ENCODE data around the gene RMND5B. TPM values are rescaled to one million over a fixed set of nuclear protein-coding genes. Genes with fewer than 3 reads are reported as not detected.

The RMND5B gene
- total and polyA plus RNA-seq, 4 donors, result 28.2 to 38.9 (median 36.9) TPM

DNA sequence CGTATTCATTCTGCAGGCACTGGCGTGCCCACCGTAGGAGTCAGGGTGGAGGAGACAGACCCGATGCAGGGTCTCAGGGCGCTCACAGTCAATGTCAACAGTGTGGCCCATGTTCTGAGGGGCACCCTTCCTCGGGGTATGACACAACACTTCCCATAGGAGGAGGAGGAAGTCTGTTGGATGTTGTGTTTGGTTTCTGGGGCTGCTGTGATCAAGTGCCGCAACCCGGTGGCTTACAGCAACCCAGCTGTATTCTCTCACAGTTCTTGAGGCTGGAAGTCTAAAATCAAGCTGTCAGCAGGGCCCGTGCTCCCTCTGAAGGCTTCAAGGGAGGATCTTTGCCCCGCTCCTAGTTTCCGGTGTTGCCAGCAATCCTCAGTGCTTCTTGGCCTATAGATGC lies 67.9 kb downstream of the RMND5B start:
- Histone ChIP-seq H3K9me3 (ENCODE audit: control insufficient read depth, low read length) (no peaks in the 10 kb centered on the region), H3K4me3 (ENCODE audit: low read length in 2 of 2) (no peak overlapping the region), H3K27ac (ENCODE audit: low read depth in 1 of 2, low read length in 2 of 2) (no peak overlapping the region), H3K4me1 (ENCODE audit: control insufficient read depth in 1 of 2, insufficient read depth in 2 of 2, low read length in 2 of 2) (no peaks in the 10 kb centered on the region), H3K27me3 (ENCODE audit: control insufficient read depth in 1 of 2, insufficient read depth in 2 of 2, low read length in 1 of 2) (no peaks in the 10 kb centered on the region), H3K36me3 (ENCODE audit: control insufficient read depth in 1 of 2, insufficient read depth in 2 of 2, low read length in 1 of 2) (no peaks in the 10 kb centered on the region)
- ATAC-seq (ENCODE audit: low FRiP score), result no peak
- 87 to 88% methylated on average over 10 to 11 of the region's 11 CpGs for WGBS, 2 donors
- no peak for DNase-seq
- intact Hi-C loops (cut with DNase I), result no loop called here

DNA sequence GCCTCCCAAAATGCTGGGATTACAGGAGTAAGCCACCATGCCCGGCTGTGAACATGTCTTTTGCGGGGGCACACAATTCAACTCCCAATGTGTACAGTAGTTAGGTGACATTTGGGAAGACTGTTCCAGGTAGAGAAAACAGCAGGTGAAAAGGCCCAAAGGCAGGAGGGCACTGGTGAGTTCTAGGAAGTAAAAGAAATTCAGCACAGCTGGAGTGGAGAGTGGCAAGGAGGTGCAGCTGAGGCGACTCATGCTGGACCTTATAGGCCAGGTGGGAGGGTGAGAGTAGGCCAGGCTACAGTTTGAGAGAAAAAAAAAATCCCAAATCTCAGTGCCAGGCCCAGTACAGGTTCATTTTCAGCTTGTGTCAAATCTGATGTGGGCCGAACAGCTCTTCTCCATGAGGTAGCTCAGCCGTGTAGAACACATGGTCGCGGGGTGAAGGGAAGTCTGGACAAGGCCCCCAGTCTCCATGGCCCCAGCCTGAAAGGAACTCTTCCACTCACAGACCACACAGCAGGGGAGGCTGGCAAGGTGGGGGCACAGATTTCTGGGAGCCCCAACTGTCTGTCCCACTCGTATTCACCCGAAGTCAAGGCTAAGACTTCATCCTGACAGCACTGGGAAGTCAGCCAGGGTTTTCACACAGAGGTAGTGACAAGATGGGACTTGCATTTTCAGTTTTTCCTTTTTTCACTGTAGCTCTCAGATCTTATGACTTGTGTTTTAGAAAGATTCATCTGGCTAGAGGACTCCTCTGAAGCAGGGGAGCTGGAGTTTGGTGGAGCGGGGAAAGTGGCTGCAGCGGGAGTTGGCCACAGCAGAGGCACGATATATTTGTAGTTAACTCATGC lies 69.0 kb downstream of the RMND5B start:
- ATAC-seq (ENCODE audit: low FRiP score), result no peak
- Histone ChIP-seq H3K4me3 (ENCODE audit: low read length in 2 of 2) (no peak overlapping the region), H3K9me3 (ENCODE audit: control insufficient read depth, low read length) (no peaks in the 10 kb centered on the region), H3K27ac (ENCODE audit: low read depth in 1 of 2, low read length in 2 of 2) (no peak overlapping the region), H3K4me1 (ENCODE audit: control insufficient read depth in 1 of 2, insufficient read depth in 2 of 2, low read length in 2 of 2) (no peaks in the 10 kb centered on the region), H3K36me3 (ENCODE audit: control insufficient read depth in 1 of 2, insufficient read depth in 2 of 2, low read length in 1 of 2) (no peaks in the 10 kb centered on the region), H3K27me3 (ENCODE audit: control insufficient read depth in 1 of 2, insufficient read depth in 2 of 2, low read length in 1 of 2) (peaks cover 0 to 1% of the 10 kb centered on the region in 2 donors)
- 83 to 85% methylated on average over 12 of the region's 12 CpGs for WGBS, 2 donors
- DNase-seq, result peak in 1 of 2 donors; percentile 16
- intact Hi-C loops (cut with DNase I), result no loop called here

Other genes starting within 250 kb of the RMND5B start
- not detected for gene PROP1, start 134.8 kb upstream of the RMND5B start, total RNA-seq
- not detected for gene PROP1, start 134.8 kb upstream of the RMND5B start, polyA plus RNA-seq
- 1 to 10 TPM in 1 of 2 donors, under 1 TPM in 1; 0.19 to 2.0 TPM for gene N4BP3, start 17.5 kb upstream of the RMND5B start, total RNA-seq
- under 1 TPM; 0.03 to 0.13 TPM for gene N4BP3, start 17.5 kb upstream of the RMND5B start, polyA plus RNA-seq
- gene NHP2, start 22.9 kb downstream of the RMND5B start, total RNA-seq, result 10 to 100 TPM; 55.7 to 70.6 TPM
- gene NHP2, start 22.9 kb downstream of the RMND5B start, polyA plus RNA-seq, result 100 to 1,000 TPM in 1 of 2 donors, 10 to 100 TPM in 1; 96.2 to 130 TPM
- not detected for gene GMCL2, start 56.4 kb downstream of the RMND5B start, total RNA-seq
- not detected for gene GMCL2, start 56.4 kb downstream of the RMND5B start, polyA plus RNA-seq
- 100 to 1,000 TPM in 1 of 2 donors, 10 to 100 TPM in 1; 84.9 to 112 TPM for gene HNRNPAB, start 73.5 kb downstream of the RMND5B start, total RNA-seq
- gene HNRNPAB, start 73.5 kb downstream of the RMND5B start, polyA plus RNA-seq, result 10 to 100 TPM; 62.5 to 80.5 TPM
- gene PHYKPL, start 101.8 kb downstream of the RMND5B start, total RNA-seq, result 100 to 1,000 TPM in 1 of 2 donors, 10 to 100 TPM in 1; 88.3 to 164 TPM
- gene PHYKPL, start 101.8 kb downstream of the RMND5B start, polyA plus RNA-seq, result 10 to 100 TPM; 16.9 to 72.0 TPM

Measured in aorta (tissue), 5 donors.